ENCODE measurements around the gene CDK5.

The CDK5 gene

GRCh38 chr7:151087245-151088018, 29.7 kb upstream of the CDK5 start:
- no peak for DNase-seq (ENCODE audit: low read depth in 2 of 2)

- DNase-seq (ENCODE audit: low read depth in 2 of 2), result no peak
Observed at GRCh38 chr7:151086802-151087244, 29.1 kb upstream of the CDK5 start.

GRCh38 chr7:151085691-151086620, 28.3 kb upstream of the CDK5 start, which contains the start of gene AGAP3:
TSS of gene AGAP3 (plus strand) at chr7:151086475. CDS start at chr7:151086742, 267 bp downstream.
- DNase-seq (ENCODE audit: low read depth in 2 of 2), result no peak

GRCh38 chr7:151085329-151085690, 27.6 kb upstream of the CDK5 start:
- DNase-seq (ENCODE audit: low read depth in 2 of 2), result no peak

- DNase-seq (ENCODE audit: low read depth in 2 of 2), result no peak
Observed at GRCh38 chr7:151083824-151084160, 26.1 kb upstream of the CDK5 start.

GRCh38 chr7:151083071-151083823, 25.6 kb upstream of the CDK5 start, which contains the start of gene TMUB1:
TSS of gene TMUB1 (minus strand) at chr7:151083493. CDS start at chr7:151082563, 930 bp downstream.
- DNase-seq (ENCODE audit: low read depth in 2 of 2), result peak; percentile 57 to 62

GRCh38 chr7:151082141-151083070, 24.7 kb upstream of the CDK5 start:
- DNase-seq (ENCODE audit: low read depth in 2 of 2), result no peak

GRCh38 chr7:151081170-151082101, 23.7 kb upstream of the CDK5 start:
- no peak for DNase-seq (ENCODE audit: low read depth in 2 of 2)

GRCh38 chr7:151080522-151081169, 22.9 kb upstream of the CDK5 start, which contains the start of gene FASTK:
TSS of gene FASTK (minus strand) at chr7:151080809. CDS start at chr7:151080766, 43 bp downstream.
- peak; percentile 67 to 70 for DNase-seq (ENCODE audit: low read depth in 2 of 2)

GRCh38 chr7:151080067-151080521, 22.4 kb upstream of the CDK5 start:
- no peak for DNase-seq (ENCODE audit: low read depth in 2 of 2)

- DNase-seq (ENCODE audit: low read depth in 2 of 2), result no peak
Observed at GRCh38 chr7:151079199-151079910, 21.7 kb upstream of the CDK5 start.

- no peak for DNase-seq (ENCODE audit: low read depth in 2 of 2)
Observed at GRCh38 chr7:151078233-151079040, 20.7 kb upstream of the CDK5 start.

- no peak for DNase-seq (ENCODE audit: low read depth in 2 of 2)
Observed at GRCh38 chr7:151077705-151078232, 20.1 kb upstream of the CDK5 start.

- no peak for DNase-seq (ENCODE audit: low read depth in 2 of 2)
Observed at GRCh38 chr7:151076863-151077704, 19.4 kb upstream of the CDK5 start.

- DNase-seq (ENCODE audit: low read depth in 2 of 2), result no peak
Observed at GRCh38 chr7:151075978-151076426, 18.3 kb upstream of the CDK5 start.

- no peak for DNase-seq (ENCODE audit: low read depth in 2 of 2)
Observed at GRCh38 chr7:151075662-151075971, 17.9 kb upstream of the CDK5 start.
